NCI-H146 (cell line): ENCODE data around the gene FKBP8.
"Not testable (repeated sequence)": the region's sequence is repeated elsewhere in the genome, so short reads cannot be mapped to it uniquely, and the experiment has no call there.

Source experiments
- DNase-seq: peaks from one replicate; lab custom pipeline; 2025; lab: John Stamatoyannopoulos, UW

FKBP8 gene

DNA sequence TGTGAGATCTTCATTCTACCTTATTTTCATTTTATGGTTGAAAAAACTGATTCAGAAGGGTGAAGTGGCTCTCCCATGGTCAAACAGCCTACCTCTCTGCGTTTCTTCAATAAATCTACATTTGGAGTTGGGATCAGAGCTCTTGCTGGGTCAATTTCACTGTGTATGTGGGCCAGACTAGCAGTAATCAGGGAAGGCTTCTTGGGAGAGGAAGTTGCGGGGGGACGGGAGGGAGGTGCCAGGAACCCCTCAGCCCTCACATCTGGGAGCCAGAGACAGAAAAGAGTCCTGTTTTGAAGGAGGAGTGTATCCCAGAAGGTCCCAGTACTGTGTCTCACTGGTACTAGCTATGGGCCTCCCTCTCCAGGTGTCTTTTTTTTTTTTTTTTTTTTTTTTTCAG, 15.2 kb upstream of the FKBP8 start:
- no peak for DNase-seq

DNA sequence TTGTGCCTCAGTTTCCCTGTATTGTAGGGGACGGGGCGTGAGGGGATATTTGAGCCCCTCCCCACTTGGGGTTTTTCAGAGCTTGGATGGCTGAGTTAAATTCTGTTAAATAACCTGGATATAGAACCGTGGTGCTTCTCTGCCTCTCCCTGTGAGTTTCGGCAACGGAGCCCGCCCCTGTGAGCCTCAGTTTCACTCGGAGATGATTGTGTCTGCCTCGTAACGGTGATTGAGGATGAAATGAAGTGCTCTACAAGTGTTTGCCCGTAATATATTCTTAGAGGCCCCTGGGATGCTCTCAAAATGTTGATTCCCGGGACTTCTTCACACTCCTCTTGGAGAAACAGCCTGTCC, 14.8 kb upstream of the FKBP8 start:
- no peak for DNase-seq

DNA sequence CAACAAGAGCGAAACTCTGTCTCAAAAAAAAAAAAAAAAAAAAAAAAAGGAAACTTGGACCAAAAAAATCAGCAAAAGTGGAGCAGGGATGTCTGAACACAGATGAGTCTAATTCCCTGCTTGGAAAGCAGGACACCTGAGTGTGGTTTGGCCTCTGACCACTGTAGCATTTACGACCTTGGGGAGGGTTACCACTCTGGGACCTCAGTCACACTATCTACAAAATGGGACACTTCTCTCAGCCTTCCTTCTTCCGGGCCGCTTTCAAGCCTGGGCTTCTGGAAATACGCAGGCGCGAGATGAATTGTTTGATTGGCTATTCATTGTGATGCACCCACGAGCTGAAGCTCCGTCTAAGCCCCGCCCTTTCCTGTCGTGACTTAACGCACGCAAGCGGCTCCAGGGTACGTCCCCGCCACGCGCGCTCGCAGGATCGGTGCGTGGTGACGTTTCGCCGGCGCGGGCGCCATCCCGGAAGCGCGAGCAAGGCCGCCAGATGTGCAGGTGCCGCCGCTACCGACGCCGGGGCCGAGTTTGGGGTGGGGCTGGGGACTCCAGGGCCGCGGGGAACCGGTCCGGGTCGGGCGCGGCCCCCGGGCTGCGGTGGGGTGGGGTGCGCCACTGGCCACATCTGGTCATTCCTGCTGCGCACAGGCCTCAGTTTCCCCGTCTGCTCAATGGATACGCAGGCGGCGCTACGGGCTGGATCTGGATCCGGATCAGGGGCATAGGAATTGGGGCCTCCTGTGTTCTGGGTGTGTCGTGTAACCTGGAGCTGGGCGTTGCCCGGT, 14.2 kb upstream of the FKBP8 start, which contains the start of gene KXD1:
KXD1 (plus strand) TSS at position 460 of the 791 bp plus-strand sequence. CDS start 4,187 bp downstream, outside the sequence.
- peak; percentile 99 for DNase-seq

DNA sequence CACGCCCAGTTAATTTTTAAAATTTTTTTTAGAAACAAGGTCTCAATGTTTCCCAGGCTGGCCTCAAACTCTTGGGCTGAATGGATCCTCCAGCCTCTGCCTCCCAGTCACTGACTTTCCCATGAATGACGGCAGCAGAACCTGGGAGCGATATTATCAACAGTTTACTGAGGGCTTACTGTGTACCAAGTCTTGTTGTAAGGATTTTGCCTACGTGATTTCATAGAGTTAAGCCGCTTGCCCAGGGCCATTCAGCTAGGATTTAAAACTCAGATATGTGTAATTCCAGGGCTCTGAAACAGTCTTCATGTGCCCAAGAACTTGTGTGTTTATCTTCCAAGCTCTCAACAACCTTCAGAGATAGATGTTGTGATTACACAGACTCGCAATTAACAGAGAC, 8.3 kb upstream of the FKBP8 start:
- DNase-seq, result no peak

DNA sequence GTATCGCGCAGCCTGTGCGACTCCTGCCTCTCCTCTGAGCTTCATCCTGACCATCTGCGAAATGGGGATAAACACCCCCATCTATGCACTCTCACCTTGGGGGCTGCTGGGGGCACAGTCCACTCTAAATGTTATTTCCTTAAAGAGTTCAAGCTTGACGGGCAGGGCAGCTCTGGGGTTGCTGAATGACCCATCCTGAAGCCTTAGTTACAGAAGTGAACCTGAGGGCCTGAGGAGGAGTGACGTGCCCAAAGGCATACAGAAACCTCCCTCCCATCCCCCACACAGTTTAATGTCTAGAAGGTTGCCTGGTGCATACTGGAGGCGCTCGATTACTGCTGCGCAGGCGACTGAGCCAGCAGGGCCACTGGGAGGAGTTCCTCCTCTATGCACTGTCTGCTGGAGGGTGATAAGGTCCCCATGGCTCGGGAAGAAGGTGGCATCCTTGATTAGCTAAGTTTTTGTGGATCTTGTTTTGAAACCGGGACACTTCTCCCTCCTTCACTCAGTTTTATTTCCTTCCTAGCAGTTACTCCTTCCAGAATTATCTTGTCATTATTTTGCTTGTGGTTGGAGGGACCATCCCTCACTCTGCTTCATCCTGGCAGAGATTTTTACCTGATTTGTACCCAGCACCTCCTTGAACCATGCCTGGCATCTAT, 572 bp upstream of the FKBP8 start:
- peak; percentile 72 for DNase-seq

DNA sequence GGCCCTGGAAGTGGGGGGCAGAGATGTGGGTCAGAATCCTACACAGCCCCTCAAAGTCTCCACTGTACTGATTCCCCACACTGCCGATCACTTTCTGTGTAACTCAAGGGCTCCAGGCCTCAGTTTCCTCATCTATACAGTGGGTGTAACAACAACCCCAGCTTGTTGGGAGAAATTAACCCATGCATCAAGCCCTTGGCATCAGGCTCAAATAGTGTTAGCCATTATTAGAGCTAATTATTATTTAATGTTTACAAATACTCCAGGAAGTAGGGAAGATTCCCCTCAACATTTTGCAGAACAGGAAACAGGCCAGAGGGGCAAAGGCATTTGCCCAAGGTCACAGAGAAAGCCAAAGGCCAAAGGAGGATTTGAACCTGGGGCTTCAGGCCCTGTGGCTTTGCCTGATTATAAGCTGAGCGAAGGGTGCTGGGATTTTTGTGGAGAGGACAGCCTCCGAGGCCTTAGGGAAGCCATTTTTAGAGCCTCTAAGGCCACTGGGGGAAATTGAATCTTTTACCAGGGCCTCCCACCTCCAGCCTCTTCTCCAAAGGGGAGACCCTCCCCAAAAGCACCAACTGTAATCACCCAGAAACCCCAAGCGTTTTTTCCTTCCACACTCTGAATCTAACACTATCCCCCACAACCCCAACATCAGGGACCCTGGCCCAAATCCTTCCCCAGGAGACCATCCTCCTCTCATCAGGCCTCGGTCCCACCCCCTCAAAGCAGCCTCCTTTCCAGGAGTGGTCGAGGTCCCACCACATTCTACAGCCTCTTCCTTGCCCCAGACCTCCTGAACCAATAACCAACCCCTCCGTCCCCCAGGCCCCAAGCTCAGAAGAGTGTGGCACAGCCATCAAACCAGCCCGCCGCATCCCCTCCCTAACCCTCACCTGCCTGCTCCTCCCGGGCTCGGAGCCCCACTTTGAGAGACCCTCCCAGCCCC, 1.1 kb downstream of the FKBP8 start:
- DNase-seq, result no peak

DNA sequence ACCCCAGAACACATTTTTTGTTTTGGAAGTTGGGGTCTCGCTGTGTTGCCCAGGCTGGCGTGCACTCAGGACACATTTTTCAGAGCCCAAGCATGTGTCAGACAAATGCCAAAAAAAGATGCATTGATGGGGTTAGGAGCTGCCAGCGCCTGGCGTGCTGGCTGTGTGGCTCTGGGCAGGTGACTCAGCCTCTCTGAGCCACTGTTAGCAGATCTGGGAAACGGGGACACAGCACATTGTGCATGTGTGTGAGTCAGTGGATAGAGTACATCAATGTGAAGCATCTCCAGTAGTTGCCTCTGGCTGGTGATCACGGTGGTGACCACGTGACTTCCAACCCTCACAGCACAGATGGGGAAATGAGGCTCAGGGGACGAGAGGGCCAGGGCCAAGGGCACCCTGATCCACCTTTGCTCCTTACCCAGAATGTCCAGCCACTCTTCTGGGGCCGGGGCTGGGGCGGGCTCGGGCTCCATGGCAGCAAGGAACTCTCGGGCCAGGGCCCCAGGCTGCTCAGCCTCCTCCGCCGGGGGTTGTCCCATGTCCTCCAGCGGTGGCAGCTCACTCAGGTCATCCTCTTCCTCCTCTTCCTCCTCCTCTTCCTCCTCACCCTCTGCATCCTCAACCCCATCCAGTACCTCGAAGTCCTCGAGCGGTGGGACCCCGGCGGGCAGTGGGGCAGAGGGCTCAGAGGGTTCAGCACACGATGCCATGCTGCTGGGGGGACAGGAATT, 1.9 kb downstream of the FKBP8 start:
- DNase-seq, result no peak

DNA sequence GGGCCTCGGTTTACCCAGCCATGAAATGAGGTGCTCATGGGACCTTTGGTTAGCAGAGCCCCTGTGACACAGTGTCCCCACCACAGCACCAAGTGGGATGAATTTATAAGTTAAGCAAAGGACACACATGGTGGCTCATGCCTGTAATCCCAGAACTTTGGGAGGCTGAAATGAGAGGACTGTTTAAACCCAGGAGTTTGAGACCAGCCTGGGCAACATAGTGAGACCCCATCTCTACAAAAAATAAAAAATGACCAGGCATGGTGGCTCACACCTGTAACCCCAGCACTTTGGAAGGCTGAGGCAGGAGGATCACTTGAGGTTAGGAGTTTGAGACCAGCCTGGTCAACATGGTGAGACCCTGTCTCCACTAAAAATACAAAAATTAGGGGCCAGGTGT, 3.2 kb downstream of the FKBP8 start:
- DNase-seq, result not testable (repeated sequence)

DNA sequence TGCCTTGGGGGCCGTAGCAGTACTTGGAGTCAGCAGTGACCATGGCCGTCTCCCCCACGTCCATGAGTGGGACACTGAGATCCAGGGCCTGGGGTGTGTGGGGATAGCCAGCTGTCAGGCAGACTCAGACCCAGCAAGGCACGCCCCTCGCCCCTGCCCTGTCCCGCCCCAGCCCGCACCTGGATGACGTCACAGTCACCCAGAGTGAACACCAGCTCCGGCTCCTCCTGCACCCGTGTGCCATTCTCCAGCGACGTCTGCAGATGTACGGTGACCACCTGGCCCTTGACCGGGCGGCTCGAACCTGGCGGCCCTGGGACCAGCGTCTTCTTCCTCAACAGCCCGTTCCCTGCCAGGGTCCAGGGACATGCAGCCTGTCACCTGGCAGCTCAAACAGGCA, 4.0 kb downstream of the FKBP8 start:
- DNase-seq, result no peak

DNA sequence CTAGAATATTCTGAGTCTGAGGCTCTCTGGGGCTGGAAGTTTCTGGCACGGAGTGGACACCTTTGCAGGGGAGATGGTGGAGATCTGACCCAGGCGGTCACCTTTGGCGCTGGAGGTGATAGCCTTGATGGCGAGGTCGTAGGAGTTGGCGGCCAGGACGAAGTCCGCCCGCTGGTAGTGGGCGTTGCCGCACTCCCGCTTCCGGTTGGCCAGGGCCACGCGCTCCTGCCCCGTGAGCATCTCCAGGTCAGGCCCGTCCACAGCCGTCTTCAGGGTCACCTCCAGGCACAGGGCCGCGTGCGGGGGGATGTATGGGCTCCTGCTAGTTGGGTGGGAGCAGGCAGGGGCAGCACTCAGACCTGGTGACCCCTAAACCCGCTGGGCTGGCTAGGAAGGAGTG, 5.3 kb downstream of the FKBP8 start:
- no peak for DNase-seq

DNA sequence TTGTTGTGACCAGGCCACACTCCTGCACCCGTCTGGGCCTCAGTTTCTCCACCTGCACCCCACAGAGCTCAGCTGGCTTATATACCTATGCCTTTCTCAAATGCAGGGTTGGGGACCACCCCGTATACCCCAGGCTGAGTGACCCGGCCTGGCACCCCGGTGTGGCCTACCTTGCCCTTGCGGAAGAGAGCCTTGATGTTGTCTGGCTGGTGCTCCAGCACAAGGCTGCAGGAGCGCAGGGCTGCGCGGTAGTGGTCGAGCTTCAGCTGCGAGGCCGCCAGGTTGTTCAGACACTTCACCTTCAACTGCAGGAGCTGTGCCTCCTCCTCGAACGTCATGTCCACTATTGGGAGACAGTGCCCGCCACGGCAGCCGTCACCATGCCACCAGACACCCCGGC, 5.9 kb downstream of the FKBP8 start:
- no peak for DNase-seq

DNA sequence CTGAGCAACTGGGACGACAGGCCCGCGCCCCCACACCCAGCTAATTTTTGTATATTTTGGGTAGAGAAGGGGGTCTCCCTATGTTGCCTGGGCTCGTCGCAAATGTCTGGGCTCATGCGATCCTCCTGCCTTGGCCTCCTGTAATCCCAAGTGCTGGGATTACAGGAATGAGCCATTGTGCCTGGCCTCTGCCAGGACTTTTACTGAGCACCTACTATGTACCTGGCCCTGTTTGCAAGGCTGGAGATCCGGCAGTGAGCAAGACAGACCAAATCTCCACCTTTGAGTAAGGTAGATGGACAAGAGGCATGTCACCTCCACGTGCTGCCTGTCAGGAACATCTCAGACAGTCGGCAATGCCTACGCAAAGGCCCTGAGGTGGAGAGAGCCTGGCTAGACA, 6.9 kb downstream of the FKBP8 start:
- no peak for DNase-seq

DNA sequence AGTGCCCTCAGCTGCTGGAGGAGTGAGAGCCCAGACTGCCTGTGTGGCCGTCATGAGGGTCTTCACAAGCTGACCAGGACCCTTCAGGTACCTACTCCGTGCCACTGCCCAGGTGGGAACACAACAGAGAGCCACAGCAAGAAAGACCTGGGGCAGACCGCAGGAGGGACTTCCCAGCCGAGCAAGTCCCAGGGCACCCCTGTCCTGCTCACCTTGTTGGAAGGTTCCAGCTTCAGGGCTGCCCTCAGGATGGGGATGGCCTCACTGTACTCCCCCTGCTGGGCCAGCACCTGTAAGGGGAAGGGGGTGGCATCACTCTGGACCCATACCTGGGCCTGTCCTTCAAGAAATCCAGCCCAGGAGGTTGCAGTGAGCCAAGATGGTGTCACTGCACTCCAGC, 10.3 kb downstream of the FKBP8 start:
- DNase-seq, result no peak

DNA sequence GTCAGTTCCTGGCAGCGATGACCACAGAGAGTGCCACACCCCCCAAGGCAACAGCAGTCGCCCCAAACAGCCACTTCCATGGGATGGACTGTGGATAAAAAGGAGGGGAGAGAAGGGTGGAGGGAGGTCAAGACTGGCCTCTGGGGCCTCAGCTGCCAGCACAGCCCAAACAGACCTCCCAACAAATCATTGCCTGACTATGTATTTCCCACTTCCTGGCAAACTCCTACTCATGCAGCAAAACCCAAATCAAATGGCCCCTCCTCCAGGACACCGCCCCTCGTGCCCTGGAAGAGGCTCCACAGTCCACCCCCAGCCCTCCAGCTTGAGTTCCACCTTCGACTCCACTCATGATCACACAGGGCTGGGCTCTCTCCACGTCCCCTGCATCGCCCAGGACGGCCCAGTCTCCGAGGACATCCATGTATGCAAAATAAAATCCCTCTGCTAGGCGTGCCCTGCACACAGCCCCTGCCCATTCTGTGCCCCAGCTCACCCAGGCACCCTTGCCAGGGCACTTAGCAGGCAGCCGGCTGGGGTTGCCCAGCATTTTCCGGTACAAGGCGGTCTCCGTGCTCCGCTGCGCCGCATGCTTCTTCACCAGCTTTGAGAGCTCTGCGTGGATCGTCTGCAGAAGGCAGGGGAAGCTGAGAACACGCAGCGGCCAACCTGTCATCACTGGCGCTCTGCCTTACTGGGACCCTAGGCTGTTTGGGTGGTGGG, 11.0 kb downstream of the FKBP8 start:
- no peak for DNase-seq

DNA sequence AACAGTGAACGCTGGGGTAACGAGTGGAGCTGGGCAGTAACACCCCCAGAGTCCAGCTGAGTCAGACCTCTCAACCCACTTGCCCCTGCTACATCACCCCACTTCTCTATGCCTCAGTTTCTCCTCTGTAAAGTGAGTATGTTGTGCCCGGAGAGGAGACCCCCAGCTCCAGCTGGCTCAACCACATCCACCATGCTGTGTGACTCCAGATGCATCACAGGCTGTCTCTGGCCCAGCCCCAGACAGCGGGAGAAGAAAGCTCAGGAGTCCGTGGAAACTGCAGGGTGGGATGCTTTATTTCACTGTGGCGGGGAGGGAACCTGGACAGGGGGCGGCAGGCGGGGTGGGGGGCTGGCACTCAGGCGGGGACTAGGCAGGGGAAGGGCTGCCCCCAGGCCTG, 11.9 kb downstream of the FKBP8 start:
- no peak for DNase-seq

DNA sequence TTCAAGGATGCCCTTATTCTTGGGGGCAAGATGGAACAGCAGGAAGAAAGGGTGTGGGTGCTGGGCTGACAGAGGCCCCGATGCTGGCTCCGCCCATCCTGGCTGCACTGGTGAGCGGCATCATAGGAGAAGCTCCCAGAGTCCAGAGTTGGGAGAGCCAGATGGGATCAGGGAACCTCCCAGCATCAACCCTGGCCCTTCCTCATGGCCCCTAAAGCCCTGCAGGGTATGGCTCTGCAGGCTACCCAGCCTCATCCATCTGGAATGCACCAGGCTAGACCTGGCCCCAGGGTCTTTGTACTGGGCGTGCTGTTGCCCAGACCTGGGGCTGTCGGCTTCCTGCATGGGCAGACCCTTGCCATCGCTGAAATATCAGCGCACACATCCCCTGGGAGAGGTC, 13.6 kb downstream of the FKBP8 start:
- no peak for DNase-seq

DNA sequence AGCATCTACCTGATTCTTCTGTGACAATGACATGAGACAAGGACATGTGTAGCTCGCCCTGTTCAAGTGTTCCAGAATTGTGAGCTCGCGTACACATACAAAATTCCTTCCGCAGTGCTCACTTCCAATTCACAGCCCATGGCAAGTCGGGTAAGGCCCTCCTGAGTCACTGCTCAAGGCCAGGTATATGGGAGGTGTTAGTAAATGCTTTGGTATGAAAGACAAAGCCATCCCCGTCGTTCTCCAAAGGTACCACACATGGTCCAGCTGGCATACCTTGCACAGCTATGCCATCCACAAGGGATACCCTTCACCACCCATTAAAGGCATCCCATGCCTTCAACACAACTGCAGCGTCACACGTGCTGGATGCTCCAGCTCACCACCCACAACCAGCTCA, 17.1 kb downstream of the FKBP8 start:
- DNase-seq, result no peak

DNA sequence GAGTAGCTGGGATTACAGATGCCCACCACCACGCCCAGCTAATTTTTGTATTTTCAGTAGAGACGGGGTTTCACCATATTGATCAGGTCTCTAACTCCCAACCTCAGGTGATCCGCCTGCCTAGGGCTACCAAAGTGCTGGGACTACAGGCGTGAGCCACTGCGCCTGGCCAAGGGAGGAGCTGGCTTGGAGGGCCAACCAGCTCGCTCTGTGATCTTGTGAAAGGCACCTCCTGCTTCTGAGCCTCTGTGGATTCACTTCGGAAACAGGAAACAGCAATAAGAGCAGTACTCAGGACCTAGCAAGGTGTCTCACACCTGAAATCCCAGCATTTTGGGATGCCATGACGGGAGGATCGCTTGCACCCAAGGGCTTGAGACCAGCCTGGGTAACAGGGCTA, 19.5 kb downstream of the FKBP8 start:
- no peak for DNase-seq

DNA sequence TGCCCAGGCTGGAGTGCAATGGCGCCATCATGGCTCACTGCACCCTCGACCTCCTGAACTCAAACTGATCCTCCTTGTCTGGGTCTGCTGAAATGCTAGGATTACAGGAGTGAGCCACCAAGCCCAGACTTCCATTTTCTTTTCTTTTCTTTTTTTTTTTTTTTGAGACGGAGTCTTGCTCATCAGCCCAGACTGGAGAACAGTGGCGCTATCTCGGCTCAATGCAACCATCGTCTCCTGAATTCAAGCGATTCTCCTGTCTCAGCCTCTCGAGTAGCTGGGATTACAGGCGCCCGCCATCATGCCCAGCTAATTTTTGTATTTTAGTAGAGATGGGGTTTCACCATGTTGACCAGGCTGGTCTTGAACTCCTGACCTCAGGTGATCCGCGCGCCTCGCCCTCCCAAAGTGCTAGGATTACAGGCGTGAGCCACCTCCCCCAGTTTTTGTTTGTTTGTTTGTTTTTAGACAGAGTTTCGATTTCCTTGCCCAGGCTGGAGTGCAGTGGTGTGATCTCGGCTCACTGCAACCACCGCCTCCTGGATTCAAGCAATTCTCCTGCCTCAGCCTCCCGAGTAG, 20.4 kb downstream of the FKBP8 start:
- DNase-seq, result not testable (repeated sequence)

DNA sequence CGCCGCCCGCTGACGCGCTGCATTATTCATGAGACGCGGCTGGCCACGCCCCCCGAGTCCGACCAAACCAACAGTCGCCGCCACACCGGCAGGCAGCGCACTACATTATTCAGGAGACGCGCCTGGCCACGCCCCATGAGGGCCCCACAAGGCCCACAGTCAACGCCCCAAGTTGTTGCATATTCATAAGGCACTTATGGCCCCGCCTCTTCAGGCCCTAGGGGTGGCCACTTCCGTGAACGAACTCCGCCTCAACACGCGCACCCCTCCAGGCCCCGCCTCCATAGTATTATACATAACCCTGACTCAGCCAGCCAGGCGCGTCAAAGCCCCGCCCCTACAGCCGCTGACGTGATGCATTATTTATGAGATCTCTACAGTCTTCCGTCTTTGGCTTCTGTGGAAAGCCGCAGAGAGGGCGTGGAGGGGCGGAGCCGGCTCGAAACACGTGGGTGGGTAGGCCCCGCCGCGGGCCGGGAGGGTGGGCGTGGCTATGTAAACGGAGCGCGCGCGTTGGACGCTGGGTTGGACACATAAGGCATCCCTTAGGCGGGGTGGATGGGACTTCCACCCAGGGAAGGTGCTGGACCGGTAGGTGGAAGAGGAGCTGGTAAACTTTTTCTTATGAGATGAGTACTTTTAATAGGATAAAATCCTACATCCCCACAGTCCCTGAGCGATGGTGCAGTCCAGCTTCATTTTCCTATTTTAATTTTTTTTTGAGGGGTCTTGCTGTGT, 21.1 kb downstream of the FKBP8 start:
- DNase-seq, result peak; percentile 100
